SK-N-SH treated with all-trans-retinoic acid at 6 μM for 48 hours (cell line): ENCODE data around the gene MAST4.

ENCODE experiments used
- ATAC-seq: fragments of 200-7000 bp; cut with Tn5 transposase; 3 replicates; pipeline ENCODE4 v1.9.1; 2020; ENCODE audit warnings: mild to moderate bottlenecking, moderate library complexity
- BACH2 ChIP-seq: fragments of 250-450 bp; sonication (Bioruptor Pico); IDR thresholded peaks from 2 replicates; pipeline ENCODE4 v1.9.0; 2021; ENCODE audit warnings: mild to moderate bottlenecking, borderline replicate concordance
- CREB5 ChIP-seq: fragments of 250-450 bp; sonication (Bioruptor Pico); IDR thresholded peaks from 2 replicates; pipeline ENCODE4 v1.5.1; 2020; ENCODE audit warnings: low read depth, mild to moderate bottlenecking, moderate library complexity
- CSDC2 ChIP-seq: fragments of 250-450 bp; sonication (Bioruptor Pico); IDR thresholded peaks from 2 replicates; pipeline ENCODE4 v1.5.0; 2020; ENCODE audit warnings: mild to moderate bottlenecking, moderate library complexity
- ESRRG ChIP-seq: fragments of 250-450 bp; sonication (Bioruptor Pico); IDR thresholded peaks from 2 replicates; pipeline ENCODE4 v1.6.1; 2021; ENCODE audit warnings: mild to moderate bottlenecking
- GLIS3 ChIP-seq: fragments of 250-450 bp; sonication (Bioruptor Pico); IDR thresholded peaks from 2 replicates; pipeline ENCODE4 v1.5.0; 2020; ENCODE audit warnings: mild to moderate bottlenecking, moderate library complexity
- OSR1 ChIP-seq: fragments of 250-450 bp; sonication (Bioruptor Pico); IDR thresholded peaks from 2 replicates; pipeline ENCODE4 v1.8.0; 2022; ENCODE audit warnings: moderate library complexity, mild to moderate bottlenecking, inconsistent platforms
- PPARA ChIP-seq: fragments of 250-450 bp; sonication (Bioruptor Pico); IDR thresholded peaks from 2 replicates; pipeline ENCODE4 v1.5.0; 2020; ENCODE audit warnings: mild to moderate bottlenecking, borderline replicate concordance
- RARB ChIP-seq: fragments of 250-450 bp; sonication (Bioruptor Pico); IDR thresholded peaks from 2 replicates; pipeline ENCODE4 v1.8.0; 2021; ENCODE audit warnings: mild to moderate bottlenecking, moderate library complexity
- TCF4 ChIP-seq: fragments of 250-450 bp; sonication (Bioruptor Pico); IDR thresholded peaks from 2 replicates; pipeline ENCODE4 v1.8.0; 2021; ENCODE audit warnings: mild to moderate bottlenecking, moderate library complexity, borderline replicate concordance
- TOX ChIP-seq: fragments of 250-450 bp; sonication (Bioruptor Pico); IDR thresholded peaks from 2 replicates; pipeline ENCODE4 v1.8.0; 2021; ENCODE audit warnings: mild to moderate bottlenecking, moderate library complexity, borderline replicate concordance
- TSHZ2 ChIP-seq: fragments of 250-450 bp; sonication (Bioruptor Pico); IDR thresholded peaks from 2 replicates; pipeline ENCODE4 v1.5.0; 2020; ENCODE audit warnings: mild to moderate bottlenecking, moderate library complexity
- ZC3H10 ChIP-seq: fragments of 250-450 bp; sonication (Bioruptor Pico); IDR thresholded peaks from 2 replicates; pipeline ENCODE4 v1.5.1; 2021; ENCODE audit warnings: mild to moderate bottlenecking, moderate library complexity
- ZFP3 ChIP-seq: fragments of 250-450 bp; sonication (Bioruptor Pico); IDR thresholded peaks from 2 replicates; pipeline ENCODE4 v1.5.0; 2020; ENCODE audit warnings: mild to moderate bottlenecking, moderate library complexity
- ZFP30 ChIP-seq: fragments of 450-650 bp; formaldehyde crosslinking; IDR thresholded peaks from 2 replicates; pipeline ENCODE4 v1.5.0; 2022; ENCODE audit warnings: mild to moderate bottlenecking, moderate library complexity
- ZNF565 ChIP-seq: fragments of 450-650 bp; formaldehyde crosslinking; conservative IDR thresholded peaks from 2 replicates; pipeline ENCODE4 v1.5.0; 2020; ENCODE audit warnings: low read depth, mild to moderate bottlenecking, moderate library complexity
- ZNF70 ChIP-seq: fragments of 450-650 bp; formaldehyde crosslinking; IDR thresholded peaks from 2 replicates; pipeline ENCODE4 v1.5.0; 2020; ENCODE audit warnings: mild to moderate bottlenecking, moderate library complexity
- ZNF8 ChIP-seq: fragments of 450-650 bp; formaldehyde crosslinking; IDR thresholded peaks from 2 replicates; pipeline ENCODE4 v1.5.0; 2020; ENCODE audit warnings: mild to moderate bottlenecking, moderate library complexity

MAST4 gene

GRCh38 chr5:67129768-67130167, 533.6 kb downstream of the MAST4 start:
- TF ChIP-seq ZNF8 (CRISPR knock-in tag) (no peak), BACH2 (CRISPR knock-in tag) (no peak), PPARA (no peak), GLIS3 (no peak), ZFP30 (CRISPR knock-in tag) (no peak), TCF4 (no peak)

GRCh38 chr5:67133217-67133616, 537.0 kb downstream of the MAST4 start:
- no peak for TF ChIP-seq ZFP30 (CRISPR knock-in tag)
- TF ChIP-seq ZNF8 (CRISPR knock-in tag): no peak
- no peak for TF ChIP-seq TSHZ2 (CRISPR knock-in tag)
- no peak for TF ChIP-seq PPARA
- no peak for TF ChIP-seq ZFP3 (CRISPR knock-in tag)
- no peak for TF ChIP-seq ZNF565 (CRISPR knock-in tag)
- no peak for TF ChIP-seq TOX
- TF ChIP-seq ESRRG (CRISPR knock-in tag): no peak
- TF ChIP-seq CSDC2 (CRISPR knock-in tag): no peak
- no peak for TF ChIP-seq BACH2 (CRISPR knock-in tag)
- TF ChIP-seq ZC3H10 (CRISPR knock-in tag): no peak
- ATAC-seq: no peak

More at GRCh38 chr5:67129768-67130167, 533.6 kb downstream of the MAST4 start:
- ATAC-seq: no peak

- no peak for ATAC-seq
Measured at GRCh38 chr5:67133776-67134175, 537.6 kb downstream of the MAST4 start.

GRCh38 chr5:67135381-67135984, 539.3 kb downstream of the MAST4 start:
- no peak for ATAC-seq
- TF ChIP-seq TSHZ2 (CRISPR knock-in tag): no peak
- no peak for TF ChIP-seq ZFP30 (CRISPR knock-in tag)
- TF ChIP-seq ZNF8 (CRISPR knock-in tag): no peak
- TF ChIP-seq CSDC2 (CRISPR knock-in tag): no peak
- TF ChIP-seq BACH2 (CRISPR knock-in tag): no peak
- TF ChIP-seq TOX: no peak
- TF ChIP-seq, all 23 proteins: peak for 0

More at GRCh38 chr5:67133776-67134175, 537.6 kb downstream of the MAST4 start:
- TF ChIP-seq CREB5: no peak
- no peak for TF ChIP-seq RARB (CRISPR knock-in tag)
- TF ChIP-seq OSR1 (CRISPR knock-in tag): no peak
- no peak for TF ChIP-seq ESRRG (CRISPR knock-in tag)
- no peak for TF ChIP-seq ZC3H10 (CRISPR knock-in tag)
- no peak for TF ChIP-seq PPARA
- TF ChIP-seq TSHZ2 (CRISPR knock-in tag): no peak
- TF ChIP-seq ZNF70: no peak
- no peak for TF ChIP-seq ZFP3 (CRISPR knock-in tag)
- no peak for TF ChIP-seq ZNF565 (CRISPR knock-in tag)
